Measurements from ENCODE around the gene KRTAP22-1.

The KRTAP22-1 gene

GRCh38 chr21:30600787-30601186 is at the start of gene KRTAP22-1:
KRTAP22-1 (plus strand) TSS chr21:30601087.
- no peak for DNase-seq

- no peak for DNase-seq
These were observed 48.1 kb upstream of the KRTAP22-1 start for GRCh38 chr21:30552782-30553181.

- DNase-seq, result no peak
These were observed 45.8 kb upstream of the KRTAP22-1 start for GRCh38 chr21:30555095-30555494.

- DNase-seq, result no peak
These were observed 39.5 kb upstream of the KRTAP22-1 start, which contains the start of gene KRTAP19-7 for GRCh38 chr21:30561264-30561895. KRTAP19-7 (minus strand) TSS chr21:30561314; CDS start chr21:30561289, 25 bp downstream.

GRCh38 chr21:30561957-30562356 is 38.9 kb upstream of the KRTAP22-1 start:
- no peak for DNase-seq

- no peak for DNase-seq
These were observed 37.8 kb upstream of the KRTAP22-1 start for GRCh38 chr21:30563072-30563471.

GRCh38 chr21:30563630-30564029 is 37.3 kb upstream of the KRTAP22-1 start:
- DNase-seq, result no peak

- no peak for DNase-seq
These were observed 33.3 kb upstream of the KRTAP22-1 start for GRCh38 chr21:30567617-30568016.

GRCh38 chr21:30577766-30578165 is 23.1 kb upstream of the KRTAP22-1 start:
- DNase-seq, result no peak

- no peak for DNase-seq
These were observed 21.5 kb upstream of the KRTAP22-1 start for GRCh38 chr21:30579346-30579745.

- DNase-seq, result no peak
These were observed 20.8 kb upstream of the KRTAP22-1 start for GRCh38 chr21:30580132-30580531.

GRCh38 chr21:30582870-30583269 is 18.0 kb upstream of the KRTAP22-1 start:
- no peak for DNase-seq

- no peak for DNase-seq
These were observed 10.6 kb upstream of the KRTAP22-1 start, which contains the start of gene KRTAP22-2 for GRCh38 chr21:30590297-30590696. KRTAP22-2 (minus strand) TSS chr21:30590397.

GRCh38 chr21:30592140-30592539 is 8.7 kb upstream of the KRTAP22-1 start, which contains the start of gene KRTAP6-3:
KRTAP6-3 (plus strand) TSS chr21:30592440; CDS start chr21:30592446, 6 bp downstream.
- DNase-seq, result no peak

GRCh38 chr21:30598802-30599201 is 2.1 kb upstream of the KRTAP22-1 start, which contains the start of gene KRTAP6-2:
KRTAP6-2 (minus strand) TSS chr21:30598902; CDS start chr21:30598874, 28 bp downstream.
- no peak for DNase-seq

GRCh38 chr21:30605968-30606367 is 5.1 kb downstream of the KRTAP22-1 start:
- no peak for DNase-seq

GRCh38 chr21:30612132-30612531 is 11.2 kb downstream of the KRTAP22-1 start:
- no peak for DNase-seq

GRCh38 chr21:30613836-30614235 is 12.9 kb downstream of the KRTAP22-1 start, which contains the start of gene KRTAP6-1:
KRTAP6-1 (minus strand) TSS chr21:30613930; CDS start chr21:30613904, 26 bp downstream.
- DNase-seq, result no peak

- DNase-seq, result no peak
These were observed 14.3 kb downstream of the KRTAP22-1 start for GRCh38 chr21:30615199-30615598.

- no peak for DNase-seq
These were observed 15.2 kb downstream of the KRTAP22-1 start, which contains the start of gene KRTAP20-1 for GRCh38 chr21:30616125-30616524. KRTAP20-1 (plus strand) TSS chr21:30616425; CDS start chr21:30616455, 30 bp downstream.

- DNase-seq, result no peak
These were observed 19.2 kb downstream of the KRTAP22-1 start for GRCh38 chr21:30620080-30620479.

GRCh38 chr21:30620522-30620921 is 19.6 kb downstream of the KRTAP22-1 start, which contains the start of gene KRTAP20-4:
KRTAP20-4 (plus strand) TSS chr21:30620627.
- no peak for DNase-seq

- no peak for DNase-seq
These were observed 22.5 kb downstream of the KRTAP22-1 start for GRCh38 chr21:30623362-30623761.

GRCh38 chr21:30625449-30626165 is 24.7 kb downstream of the KRTAP22-1 start:
- no peak for DNase-seq

Data from CD4-positive, alpha-beta T cell treated with Interleukin-1 beta for 1 hour (primary cell).